NCI-H345 treated with DMSO at 0.1 percent for 48 hours (cell line): ENCODE measurements around the gene PRICKLE2.

Experiments
- DNase-seq: peaks from one replicate; lab custom pipeline; 2025; ENCODE audit not compliant: unreplicated experiment; lab: John Stamatoyannopoulos, UW

PRICKLE2 gene

GRCh38 chr3:64053117-64053516, 172.1 kb downstream of the PRICKLE2 start:
- DNase-seq: no peak

DNA sequence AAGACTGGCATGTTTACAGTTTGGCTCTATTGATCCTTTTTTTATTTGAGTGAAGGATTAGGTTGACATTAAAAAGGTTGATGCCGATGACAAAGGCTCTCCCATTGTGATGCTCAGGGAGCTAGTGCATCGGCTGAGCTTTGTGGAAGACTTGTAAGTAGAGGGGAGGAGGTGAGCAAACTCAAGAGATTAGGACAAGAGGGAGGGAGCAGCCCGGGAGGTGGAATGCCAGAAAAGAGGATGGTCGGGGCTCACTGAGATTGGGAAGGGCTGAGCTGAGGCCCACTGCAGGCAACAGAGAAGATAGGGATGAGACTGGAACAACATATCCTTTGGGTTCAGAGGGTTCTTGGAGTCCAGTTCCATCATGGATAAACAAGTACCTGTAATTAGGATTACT, 175.4 kb downstream of the PRICKLE2 start:
- no peak for DNase-seq

DNA sequence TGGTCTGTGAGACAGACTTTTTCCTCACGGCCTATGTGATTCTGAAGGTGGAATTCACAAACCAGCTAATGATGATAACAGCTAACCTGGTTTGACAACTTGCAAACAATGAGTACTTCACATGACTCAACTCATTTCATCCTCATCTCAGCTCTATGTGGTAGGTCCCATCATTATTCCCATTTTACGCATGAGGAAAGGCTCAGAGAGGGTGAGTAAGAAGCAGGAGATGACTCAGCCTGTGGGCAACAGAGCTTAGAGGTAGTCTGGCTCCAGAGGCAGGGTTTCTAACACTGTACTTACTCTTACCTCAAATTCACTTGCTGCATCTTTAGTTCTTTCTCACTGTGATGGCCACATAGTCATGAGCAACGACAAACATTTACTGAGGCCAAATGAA, 176.1 kb downstream of the PRICKLE2 start:
- DNase-seq: no peak

DNA sequence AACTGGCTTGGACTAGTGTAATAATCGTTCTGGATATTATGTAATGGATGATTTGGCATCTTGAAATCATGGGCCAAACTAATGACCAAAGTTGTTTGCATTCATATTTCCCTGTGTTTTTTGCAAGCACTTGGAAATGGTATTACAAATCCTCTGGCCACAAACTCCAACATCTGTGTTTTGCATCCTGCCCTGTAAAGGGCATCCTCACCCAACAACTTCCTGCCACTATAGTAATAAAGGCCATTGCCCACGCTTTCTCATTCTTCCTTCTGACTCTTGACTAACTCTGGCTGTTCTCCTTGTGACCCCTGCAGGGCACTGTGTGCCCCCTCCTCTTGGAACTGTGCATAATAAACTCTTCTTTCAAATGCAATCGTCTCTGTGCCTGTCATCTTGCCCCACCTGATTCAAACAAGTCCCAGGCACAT, 176.6 kb downstream of the PRICKLE2 start:
- no peak for DNase-seq

GRCh38 chr3:64047787-64048186, 177.5 kb downstream of the PRICKLE2 start:
- no peak for DNase-seq

- no peak for DNase-seq
These were observed 178.2 kb downstream of the PRICKLE2 start for GRCh38 chr3:64046996-64047594.

DNA sequence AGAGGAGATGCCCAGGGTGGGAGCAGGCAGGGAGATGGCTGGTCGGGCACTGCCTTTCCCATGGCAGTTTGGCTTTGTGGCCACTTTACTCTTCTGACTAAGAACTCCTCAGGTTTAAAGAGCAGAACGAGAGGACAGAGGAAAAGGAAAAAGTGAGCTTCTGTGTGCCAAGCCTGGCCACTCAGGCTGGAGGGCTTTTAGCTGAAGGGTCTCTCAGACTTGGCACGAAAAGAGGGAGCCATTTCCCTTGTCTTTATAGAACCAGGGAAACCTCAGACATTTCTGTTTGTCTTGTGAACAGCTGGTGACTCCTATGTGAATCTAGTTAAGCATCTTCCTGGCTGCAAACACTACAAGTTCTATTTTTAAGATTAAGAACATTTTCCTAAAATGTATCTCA, 178.7 kb downstream of the PRICKLE2 start:
- DNase-seq: no peak

GRCh38 chr3:64042952-64043351, 182.3 kb downstream of the PRICKLE2 start:
- DNase-seq: no peak
